Stimulated activated CD8-positive, alpha-beta memory T cell treated with anti-CD3 and anti-CD28 coated beads, Interleukin-4, amount 100 ng/mL, for 4 hours (primary cell): ENCODE data around the gene C1orf122.

ENCODE experiments used
- DNase-seq, 2 donors: peaks; one replicate each; pipeline ENCODE4 v3.0.0-alpha.2; 2020; ENCODE audit warnings: low read depth in 2 of 2, low spot score in 1 of 2

Gene C1orf122

DNA sequence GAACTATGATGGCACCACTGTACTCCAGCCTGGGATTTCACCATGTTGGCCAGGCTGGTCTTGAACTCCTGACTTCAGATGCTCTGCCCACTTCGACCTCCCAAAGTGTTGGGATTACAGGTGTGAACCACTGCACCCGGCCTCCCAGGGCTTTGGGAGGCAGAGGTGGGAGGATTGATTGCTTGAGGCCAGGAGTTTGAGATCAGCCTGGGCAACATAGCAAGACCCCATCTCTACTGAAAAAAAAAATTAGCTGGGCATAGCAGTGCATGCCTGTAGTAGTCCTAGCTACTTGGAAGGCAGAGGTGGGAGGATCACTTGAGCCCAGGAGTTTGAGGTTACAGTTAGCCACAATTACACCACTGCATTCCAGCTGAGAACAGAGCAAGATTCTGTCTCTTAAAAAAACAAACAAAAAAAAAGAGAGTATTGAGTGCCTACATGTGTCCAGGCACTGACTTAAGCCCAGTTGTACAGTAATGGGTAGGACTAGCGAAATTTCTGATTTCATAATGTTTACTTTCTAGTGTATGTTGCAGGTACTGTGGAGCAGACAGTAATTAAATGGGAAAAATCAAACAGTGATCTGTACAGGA is 9.7 kb upstream of the C1orf122 start:
- no peak for DNase-seq

DNA sequence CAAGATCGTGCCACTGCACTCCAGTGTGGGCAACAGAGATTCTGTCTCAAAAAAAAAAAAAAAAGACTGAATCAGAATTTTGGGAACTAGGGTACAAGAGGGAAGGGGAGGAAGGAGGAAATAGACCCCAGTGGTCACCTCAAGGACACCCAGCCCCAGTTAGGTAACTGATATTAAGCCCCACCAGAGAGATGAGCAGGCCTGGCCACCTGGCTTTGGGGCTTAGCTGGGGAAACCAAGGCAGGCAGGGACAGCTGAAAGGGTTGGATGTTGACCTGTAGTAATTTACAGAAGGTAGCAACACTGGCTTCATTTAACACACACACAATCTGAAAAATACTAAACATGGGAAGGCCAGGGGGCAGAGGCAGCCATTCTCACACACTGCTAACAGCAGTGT is 5.2 kb upstream of the C1orf122 start:
- DNase-seq: no peak

DNA sequence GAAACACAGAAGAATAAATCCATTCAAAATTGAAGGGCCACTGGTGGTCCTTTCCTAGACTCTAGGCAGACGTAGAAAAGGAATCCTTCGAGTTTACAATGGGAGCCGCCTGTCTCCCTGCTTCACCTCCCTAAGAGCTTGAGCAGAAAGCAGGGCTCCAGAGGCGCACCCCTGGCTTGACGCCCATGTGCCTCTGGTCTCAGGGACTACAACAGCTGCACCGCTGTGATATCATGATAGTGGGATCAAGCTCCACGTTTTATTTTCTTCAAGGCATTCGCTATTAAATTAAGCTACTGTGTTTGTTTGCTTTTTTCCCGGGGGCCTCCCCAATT is 403 bp upstream of the C1orf122 start:
- DNase-seq: no peak

DNA sequence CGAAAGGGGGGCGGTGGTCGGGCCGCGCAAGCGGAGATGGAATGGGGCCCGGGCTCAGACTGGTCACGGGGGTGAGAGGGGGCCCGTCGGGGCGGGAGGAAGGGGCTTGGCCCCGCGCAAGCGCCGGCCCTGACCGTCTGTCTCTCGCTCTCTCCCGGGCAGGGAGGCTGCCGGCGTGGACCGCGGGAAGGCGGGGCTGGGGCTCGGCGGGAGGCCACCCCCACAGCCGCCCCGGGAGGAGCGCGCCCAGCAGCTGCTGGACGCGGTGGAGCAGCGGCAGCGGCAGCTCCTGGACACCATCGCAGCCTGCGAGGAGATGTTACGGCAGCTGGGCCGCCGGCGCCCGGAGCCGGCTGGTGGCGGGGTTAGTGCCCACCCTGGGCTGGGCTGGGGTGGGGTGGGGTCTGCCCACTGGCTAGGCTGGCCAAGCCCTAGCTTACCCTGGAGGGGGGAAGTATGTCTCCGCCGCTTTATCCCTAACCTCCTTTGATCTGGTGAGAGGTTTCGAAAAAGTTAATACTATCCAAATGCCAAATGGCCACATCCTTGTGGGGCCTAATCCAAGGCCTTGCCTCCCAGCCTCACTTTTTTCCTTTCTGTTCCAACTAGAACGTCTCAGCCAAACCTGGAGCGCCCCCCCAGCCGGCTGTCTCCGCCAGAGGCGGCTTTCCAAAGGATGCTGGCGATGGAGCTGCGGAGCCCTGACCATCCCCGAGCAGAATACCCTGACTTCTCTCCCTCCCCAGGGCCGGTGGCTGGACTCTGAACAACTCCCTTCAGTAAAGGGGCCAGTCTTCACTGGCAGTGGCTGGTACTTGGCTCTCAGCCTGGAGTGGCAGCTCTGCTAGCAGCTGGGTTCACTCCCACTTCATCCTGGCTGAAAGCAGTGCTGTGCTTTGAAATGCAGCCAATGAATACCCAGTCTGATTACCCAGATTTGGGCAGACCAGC is 1.1 kb downstream of the C1orf122 start:
- no peak for DNase-seq

DNA sequence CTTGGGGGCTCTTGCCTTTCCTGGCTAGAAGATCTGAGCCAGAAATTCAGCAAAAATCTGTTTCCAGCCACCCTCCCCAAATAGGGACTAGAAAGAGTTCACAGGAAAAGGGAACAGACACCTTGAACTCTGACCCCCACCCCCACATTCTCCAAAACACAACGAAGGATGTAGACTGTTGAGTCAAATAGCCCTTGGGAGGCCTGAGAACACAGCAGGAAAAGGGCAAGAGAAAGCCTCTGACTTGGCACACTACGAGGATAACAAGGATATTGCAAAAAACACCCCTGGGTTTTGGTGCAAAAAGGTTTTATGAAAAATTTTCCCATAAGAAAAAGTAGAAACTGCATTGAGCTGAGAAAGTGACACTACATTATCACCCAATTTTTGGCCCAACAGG is 2.4 kb downstream of the C1orf122 start:
- DNase-seq: no peak

DNA sequence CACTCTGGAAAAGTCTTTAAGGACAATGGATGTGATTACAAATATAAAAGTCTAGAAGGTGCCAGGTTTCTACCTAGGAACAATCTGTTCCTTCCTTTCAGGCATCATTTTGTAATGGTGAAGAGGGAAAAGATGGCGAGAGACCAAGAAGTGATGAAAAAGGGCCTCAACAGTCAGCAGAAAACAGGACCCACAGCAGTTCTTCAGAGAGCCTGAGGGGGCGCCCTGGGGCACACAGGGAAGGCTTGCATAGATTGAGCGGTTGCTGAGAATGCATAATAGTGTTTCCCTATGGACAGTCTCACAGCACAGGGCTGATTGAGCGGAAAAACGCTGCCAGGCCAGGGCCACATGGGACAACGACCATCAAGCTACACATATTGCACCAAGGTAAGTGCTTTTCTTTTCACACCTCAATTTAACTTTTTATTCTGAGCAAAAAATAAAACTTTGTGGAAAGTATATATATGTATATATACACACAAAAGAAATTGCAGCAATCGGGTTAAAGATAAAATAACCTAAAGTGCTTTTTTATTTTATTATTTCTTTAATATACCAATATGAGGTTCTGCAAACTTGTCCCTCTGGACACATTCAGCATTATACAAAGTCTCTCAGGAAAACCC is 3.6 kb downstream of the C1orf122 start:
- DNase-seq: peak; percentile 17 to 35

DNA sequence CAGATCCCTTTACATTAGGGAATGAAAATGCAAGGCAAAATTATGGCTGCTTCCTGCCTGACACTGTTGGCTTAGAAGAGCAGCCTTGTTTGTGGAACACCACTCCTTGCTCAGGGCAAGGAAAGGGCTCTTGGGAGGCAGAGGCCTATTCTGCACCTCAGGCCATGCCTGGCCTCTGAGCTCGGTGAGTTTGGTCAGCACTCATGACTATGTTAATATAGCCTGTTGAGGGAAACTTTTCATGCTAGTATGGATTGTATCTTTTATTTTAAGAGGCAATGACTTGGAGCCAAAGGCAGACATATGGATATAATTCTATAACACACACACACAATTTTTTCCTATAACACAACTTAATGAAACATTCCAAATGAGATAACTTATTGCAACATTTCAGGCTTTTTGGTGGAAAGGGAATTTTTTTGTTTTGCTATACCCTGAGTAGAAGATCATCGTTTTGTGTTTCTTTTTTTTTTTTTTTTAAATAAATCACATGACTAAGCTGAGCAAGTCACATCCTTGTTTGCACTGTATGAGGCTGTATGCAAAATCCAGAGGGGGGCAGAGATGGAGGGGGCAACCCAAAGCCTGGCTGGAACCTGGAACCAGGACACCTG is 6.0 kb downstream of the C1orf122 start:
- no peak for DNase-seq

DNA sequence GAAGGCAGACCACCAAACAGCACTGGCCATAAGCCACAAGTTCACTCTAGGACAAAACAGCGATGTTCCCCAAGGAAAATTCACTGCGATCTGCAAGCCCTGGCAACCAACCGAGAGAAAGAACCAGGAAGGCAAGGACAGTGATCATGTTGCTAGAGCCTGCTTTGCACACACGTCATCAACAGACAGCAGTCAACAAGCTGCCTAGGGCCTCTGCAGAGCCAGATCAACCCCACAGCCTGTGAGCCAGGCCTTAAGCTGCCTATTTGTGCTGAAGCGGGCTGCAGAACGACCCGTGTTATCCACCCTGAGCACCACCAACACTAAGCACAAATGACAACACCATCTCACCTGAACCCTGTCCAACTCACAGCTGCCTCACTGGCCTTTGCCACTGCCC is 6.7 kb downstream of the C1orf122 start:
- DNase-seq: no peak

DNA sequence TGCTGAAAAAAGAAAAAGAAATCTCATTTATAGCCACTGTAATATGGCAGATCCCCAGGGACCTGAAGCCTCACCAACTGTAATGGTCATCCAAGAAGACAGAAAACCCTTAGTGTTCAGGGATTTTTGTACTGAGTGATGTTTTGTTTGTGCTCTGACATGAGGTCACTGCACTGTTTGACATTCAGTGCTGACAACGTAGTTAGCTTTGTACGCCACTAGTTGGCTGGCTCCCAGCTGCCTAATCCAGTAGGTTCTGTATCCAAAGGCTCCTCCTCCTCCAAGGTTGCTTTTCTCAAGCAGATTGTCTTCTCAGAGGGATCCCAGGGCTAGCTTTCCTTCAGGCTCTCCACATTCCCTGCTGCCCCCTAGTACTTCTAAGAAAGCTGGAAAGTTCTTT is 9.9 kb downstream of the C1orf122 start:
- DNase-seq: no peak

DNA sequence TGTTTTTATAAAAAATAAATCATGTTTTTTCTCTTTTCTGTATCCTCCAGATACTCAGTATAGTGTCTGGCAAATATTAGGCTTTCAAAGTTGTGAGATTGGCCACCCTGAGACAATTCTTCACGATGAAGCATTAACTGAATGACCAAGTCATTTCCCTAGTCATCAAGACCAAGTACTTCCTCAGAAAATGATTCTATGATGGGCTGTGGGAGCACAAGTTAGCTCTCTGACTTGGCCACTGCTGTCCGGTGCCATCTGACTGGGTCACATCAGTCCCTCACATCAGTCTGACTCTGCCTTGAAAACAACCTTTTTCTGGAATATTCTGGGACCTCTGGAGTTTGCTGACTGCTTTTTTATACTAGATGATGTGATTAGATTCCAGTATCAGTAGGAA is 13.9 kb downstream of the C1orf122 start:
- DNase-seq: no peak

DNA sequence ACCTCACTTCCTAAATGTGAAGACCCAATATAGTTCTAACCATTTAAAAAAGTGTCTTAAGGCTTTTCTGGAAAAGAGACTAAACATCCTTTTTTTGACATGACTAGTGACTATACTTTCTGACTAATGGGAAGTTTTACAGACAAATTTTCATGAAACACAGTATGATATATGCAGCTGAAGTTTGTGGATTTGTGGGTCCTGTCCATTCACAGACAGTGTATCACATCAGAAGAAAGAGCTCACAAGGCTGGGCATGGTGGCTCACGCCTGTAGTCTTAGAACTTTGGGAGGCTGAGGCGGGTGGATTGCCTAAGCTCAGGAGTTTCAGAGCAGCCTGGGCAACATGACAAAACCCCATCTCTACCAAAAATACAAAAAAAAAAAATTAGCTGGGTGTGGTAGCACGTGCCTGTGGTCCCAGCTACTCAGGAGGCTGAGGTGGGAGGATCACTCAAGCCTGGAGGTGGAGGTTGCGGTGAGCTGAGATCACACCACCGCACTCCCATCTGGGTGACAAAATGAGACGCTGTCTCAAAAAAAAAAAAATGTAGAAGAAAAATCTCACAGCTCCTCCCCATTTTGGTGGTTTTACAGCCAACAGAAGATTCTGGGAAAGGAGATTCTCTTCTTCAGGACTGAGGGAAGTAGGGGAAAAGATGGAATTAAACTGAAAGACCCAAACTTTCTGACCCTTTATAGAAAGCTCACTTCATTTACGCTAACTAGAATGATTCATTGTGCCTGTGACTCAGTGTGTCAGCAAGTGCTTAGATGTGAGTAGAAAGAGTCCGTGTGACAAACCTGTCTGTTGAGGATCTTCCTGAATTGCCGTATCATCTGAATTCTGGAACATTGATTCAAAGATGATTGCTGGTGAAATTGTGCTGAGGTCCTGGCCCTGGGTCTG is 15.6 kb downstream of the C1orf122 start:
- DNase-seq: no peak

DNA sequence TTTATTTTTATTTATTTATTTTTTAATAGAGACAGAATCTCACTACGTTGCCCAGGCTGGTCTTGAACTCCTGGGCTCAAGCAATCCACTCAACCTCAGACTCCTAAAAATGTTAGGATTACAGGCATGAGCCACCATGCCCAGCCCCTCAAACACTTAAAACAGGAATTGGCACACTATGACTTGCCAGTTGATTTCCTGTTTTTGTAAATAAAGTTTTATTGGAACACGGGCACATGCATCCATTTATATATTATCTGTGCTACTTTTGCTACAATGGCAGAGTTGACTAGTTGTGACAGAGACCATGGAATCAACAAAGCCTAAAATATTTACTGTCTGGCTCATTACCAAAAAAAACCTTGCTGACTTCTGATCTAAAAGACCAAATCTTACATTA is 16.4 kb downstream of the C1orf122 start:
- DNase-seq: no peak

DNA sequence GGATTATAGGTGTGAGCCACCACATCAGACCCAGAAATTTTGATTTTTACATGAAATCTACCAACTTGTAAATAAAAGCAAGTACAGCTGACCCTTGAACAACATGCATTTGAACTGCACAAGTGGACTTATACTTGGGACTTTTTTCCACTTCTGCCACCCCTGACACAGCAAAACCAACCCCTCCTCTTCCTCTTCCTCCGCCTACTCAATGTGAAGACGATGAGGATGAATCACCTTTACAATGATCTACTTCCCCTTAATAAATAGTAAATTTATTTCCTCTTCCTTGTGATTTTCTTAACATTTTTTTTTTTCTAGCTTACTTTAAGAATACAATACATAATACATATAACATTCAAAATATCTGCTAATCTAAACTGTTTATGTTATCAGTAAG is 17.9 kb downstream of the C1orf122 start:
- DNase-seq: no peak

DNA sequence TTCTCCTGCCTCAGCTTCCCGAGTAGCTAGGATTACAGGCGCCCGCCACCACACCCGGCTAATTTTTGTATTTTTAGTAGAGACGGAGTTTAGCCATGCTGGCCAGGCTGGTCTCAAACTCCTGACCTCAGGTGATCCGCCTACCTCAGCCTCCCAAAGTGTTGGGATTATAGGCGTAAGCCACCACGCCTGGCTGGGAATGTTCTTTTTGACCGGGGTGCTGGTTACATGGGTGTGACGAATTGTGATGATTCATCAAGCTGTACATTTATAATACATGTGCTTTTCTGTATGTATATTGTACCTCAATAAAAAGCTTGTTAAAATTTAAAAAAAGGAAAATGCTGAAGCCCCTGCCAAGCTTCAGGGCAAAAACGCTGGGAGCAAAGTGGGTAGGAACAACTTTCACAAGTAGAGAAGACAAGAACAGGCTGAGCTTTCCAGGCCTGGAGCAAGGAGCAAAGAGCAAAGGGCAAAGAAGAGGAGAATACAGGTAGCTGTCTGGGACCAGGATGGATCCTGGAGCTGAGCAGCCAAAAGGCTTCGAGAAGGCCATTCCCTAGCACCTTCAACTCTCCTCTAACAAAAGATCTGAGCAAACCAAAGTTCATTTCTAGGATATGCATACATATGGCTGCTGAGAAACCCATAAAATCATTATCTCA is 21.0 kb downstream of the C1orf122 start:
- no peak for DNase-seq

DNA sequence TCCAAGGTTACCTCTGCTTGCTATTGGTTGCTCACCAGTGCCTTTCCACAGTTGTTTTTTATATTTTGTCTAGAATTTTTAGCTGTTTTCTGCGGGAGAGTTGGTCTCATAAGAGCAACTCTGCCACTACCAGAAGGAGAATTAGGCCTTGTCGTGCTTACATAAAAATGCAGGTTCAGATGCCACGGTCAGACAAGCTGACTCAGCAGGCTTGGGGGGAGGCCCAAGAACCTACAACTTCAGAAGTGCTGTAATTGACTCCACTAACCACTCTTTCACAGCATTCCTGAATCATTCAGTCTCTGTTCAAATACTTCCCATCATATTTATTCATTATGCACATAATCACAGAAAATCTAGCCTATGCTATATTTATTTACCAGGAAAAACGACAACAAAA is 23.5 kb downstream of the C1orf122 start:
- DNase-seq: no peak

DNA sequence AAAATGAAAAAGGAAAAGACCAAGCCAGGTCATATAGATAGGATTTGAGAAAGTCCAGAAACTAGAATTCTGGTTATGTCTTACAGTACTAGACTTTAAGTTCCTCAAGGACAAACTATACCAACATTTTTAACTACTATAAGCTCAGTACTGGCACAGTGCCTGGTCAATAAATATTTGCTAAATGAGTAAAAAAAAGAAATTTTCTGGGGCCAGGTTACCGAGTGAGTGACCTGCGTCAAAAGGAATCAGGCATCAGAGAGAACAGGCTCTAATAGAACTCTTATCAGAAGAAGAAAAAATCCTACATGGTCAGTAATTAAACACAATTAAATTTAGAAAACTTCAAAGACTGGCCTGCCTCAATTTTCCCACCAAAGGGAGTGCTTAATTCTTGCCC is 24.2 kb downstream of the C1orf122 start:
- no peak for DNase-seq

DNA sequence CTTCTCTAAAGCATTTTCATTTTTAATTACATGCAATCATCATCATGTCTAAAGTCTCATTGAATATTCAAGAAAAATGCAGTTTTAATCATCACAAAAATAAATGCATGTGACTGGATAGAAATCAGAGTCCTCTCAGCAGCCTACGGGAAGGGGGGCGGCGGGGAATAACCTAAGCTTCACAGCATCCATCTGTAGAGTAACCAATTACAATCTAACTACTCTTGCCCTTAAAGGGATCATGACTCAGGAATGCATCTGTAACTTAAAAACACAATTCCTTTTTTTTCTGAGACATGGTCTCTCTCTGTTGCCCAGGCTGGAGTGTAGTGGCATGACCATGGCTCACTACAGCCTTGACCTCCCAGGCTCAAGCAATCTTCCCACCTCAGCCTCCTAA is 29.2 kb downstream of the C1orf122 start:
- no peak for DNase-seq

DNA sequence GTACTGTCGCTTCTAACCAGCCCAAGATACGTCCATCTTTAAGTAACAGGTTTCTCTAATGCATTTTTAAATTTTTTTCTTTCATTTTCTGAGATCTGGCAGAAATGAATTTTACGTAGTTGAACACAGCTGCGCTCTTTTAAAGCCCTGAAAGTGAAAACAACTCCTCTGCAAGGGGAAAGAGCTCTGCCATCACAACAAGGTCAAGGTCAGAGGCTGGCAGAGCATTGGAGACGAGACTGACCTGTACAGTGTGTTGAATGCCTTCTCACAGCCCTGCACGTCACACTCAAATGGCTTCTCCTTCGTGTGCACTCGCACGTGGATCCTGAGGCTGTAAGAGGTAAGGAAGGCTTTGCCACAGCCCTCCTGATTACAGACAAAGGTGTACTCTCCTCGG is 32.1 kb downstream of the C1orf122 start:
- DNase-seq: no peak

DNA sequence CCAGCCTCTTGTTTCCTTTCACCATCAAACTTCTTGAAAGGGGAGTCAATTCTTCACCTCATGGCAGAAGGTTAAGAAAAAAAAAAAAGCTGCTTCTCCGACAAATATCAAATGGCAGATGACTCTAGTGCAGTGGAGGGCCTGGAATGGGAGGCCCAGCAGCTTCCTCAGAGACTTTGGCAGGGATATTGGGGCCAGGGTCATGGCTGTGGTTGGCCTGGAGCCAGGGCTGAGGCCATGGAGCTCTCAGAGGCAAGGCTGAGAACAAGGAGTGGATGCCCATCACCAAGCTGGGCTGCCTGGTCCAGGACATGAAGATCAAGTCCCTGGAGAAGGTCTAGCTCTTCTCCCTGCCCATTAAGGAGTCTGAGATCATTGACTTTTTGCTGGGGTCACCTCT is 33.1 kb downstream of the C1orf122 start:
- DNase-seq: no peak

DNA sequence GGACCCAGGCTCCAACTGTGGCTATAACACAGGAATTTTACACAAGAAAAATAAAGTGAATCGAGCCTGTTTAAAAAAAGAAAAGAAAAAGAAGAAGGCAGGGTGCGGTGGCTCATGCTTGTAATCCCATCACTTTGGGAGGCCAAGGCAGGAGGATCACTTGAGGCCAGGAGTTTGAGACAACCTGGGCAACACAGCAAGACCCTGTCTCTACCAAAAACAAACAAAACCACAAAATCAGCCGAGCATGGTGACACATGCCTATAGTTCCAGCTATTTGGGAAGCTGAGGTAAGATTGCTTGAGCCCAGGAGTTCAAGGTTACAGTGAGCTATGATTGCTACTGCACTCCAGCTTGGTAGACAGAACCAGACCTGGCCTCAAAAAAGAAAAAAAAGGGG is 34.1 kb downstream of the C1orf122 start:
- DNase-seq: no peak
